ENCODE data around the gene SKAP1. TPM values are rescaled to one million over a fixed set of nuclear protein-coding genes. Genes with fewer than 3 reads are reported as not detected.
A peak's percentile ranks its signal among the peaks of the same experiment; 100 is the strongest.

Gene SKAP1
- total and polyA plus RNA-seq, 4 donors = 4.4 to 36.1 (median 24.7) TPM

GRCh38 chr17:48391444-48391843 is 38.6 kb downstream of the SKAP1 start:
- no peaks in the 10 kb centered on the region for H3K36me3 ChIP-seq (ENCODE audit: control insufficient read depth, insufficient read depth, low read length)
- no peak for DNase-seq (ENCODE audit: low read depth in 4 of 6, low spot score in 6 of 6)
- no CpG with 5 or more reads among the region's 1 CpG for WGBS (ENCODE audit: insufficient coverage)
- H3K27me3 ChIP-seq (ENCODE audit: control insufficient read depth, insufficient read depth, low read length) = no peaks in the 10 kb centered on the region
- no peak overlapping the region for H3K27ac ChIP-seq (ENCODE audit: low read depth, low read length)
- H3K9me3 ChIP-seq (ENCODE audit: control insufficient read depth, insufficient read depth, low read length) = no peaks in the 10 kb centered on the region
- peaks cover 4% of the 10 kb centered on the region for H3K4me1 ChIP-seq (ENCODE audit: control insufficient read depth, insufficient read depth, low read length)
- no peak overlapping the region for H3K4me3 ChIP-seq (ENCODE audit: low read depth, low read length)

- no peaks in the 10 kb centered on the region for H3K27me3 ChIP-seq (ENCODE audit: control insufficient read depth, insufficient read depth, low read length)
Observed at GRCh38 chr17:48389903-48390302, 40.1 kb downstream of the SKAP1 start.

GRCh38 chr17:48388955-48389743 is 40.9 kb downstream of the SKAP1 start:
- no peaks in the 10 kb centered on the region for H3K36me3 ChIP-seq (ENCODE audit: control insufficient read depth, insufficient read depth, low read length)
- no peak overlapping the region for H3K27ac ChIP-seq (ENCODE audit: low read depth, low read length)
- H3K27me3 ChIP-seq (ENCODE audit: control insufficient read depth, insufficient read depth, low read length) = no peaks in the 10 kb centered on the region
- H3K9me3 ChIP-seq (ENCODE audit: control insufficient read depth, insufficient read depth, low read length) = no peaks in the 10 kb centered on the region
- DNase-seq (ENCODE audit: low read depth in 4 of 6, low spot score in 6 of 6) = peak in 2 of 6 donors; percentile 47 to 61
- H3K4me1 ChIP-seq (ENCODE audit: control insufficient read depth, insufficient read depth, low read length) = peaks cover 4% of the 10 kb centered on the region
- H3K4me3 ChIP-seq (ENCODE audit: low read depth, low read length) = no peak overlapping the region
- 86% methylated on average over 1 of the region's 5 CpGs for WGBS (ENCODE audit: insufficient coverage)

More at GRCh38 chr17:48389903-48390302, 40.1 kb downstream of the SKAP1 start:
- H3K4me3 ChIP-seq (ENCODE audit: low read depth, low read length) = no peak overlapping the region
- peaks cover 4% of the 10 kb centered on the region for H3K4me1 ChIP-seq (ENCODE audit: control insufficient read depth, insufficient read depth, low read length)
- no peaks in the 10 kb centered on the region for H3K36me3 ChIP-seq (ENCODE audit: control insufficient read depth, insufficient read depth, low read length)
- no peak overlapping the region for H3K27ac ChIP-seq (ENCODE audit: low read depth, low read length)
- DNase-seq (ENCODE audit: low read depth in 4 of 6, low spot score in 6 of 6) = peak in 1 of 6 donors; percentile 10
- H3K9me3 ChIP-seq (ENCODE audit: control insufficient read depth, insufficient read depth, low read length) = no peaks in the 10 kb centered on the region

GRCh38 chr17:48386826-48387225 is 43.2 kb downstream of the SKAP1 start:
- Histone ChIP-seq H3K27me3 (ENCODE audit: control insufficient read depth, insufficient read depth, low read length) (no peaks in the 10 kb centered on the region), H3K9me3 (ENCODE audit: control insufficient read depth, insufficient read depth, low read length) (no peaks in the 10 kb centered on the region), H3K27ac (ENCODE audit: low read depth, low read length) (no peak overlapping the region), H3K36me3 (ENCODE audit: control insufficient read depth, insufficient read depth, low read length) (no peaks in the 10 kb centered on the region), H3K4me3 (ENCODE audit: low read depth, low read length) (no peak overlapping the region), H3K4me1 (ENCODE audit: control insufficient read depth, insufficient read depth, low read length) (no peaks in the 10 kb centered on the region)
- no CpG with 5 or more reads among the region's 1 CpG for WGBS (ENCODE audit: insufficient coverage)
- DNase-seq (ENCODE audit: low read depth in 4 of 6, low spot score in 6 of 6) = peak in 1 of 6 donors; percentile 76

GRCh38 chr17:48385319-48385718 is 44.7 kb downstream of the SKAP1 start:
- H3K9me3 ChIP-seq (ENCODE audit: control insufficient read depth, insufficient read depth, low read length) = no peaks in the 10 kb centered on the region
- WGBS (ENCODE audit: insufficient coverage) = 44% methylated on average over 1 of the region's 1 CpG
- no peaks in the 10 kb centered on the region for H3K4me1 ChIP-seq (ENCODE audit: control insufficient read depth, insufficient read depth, low read length)
- no peaks in the 10 kb centered on the region for H3K27me3 ChIP-seq (ENCODE audit: control insufficient read depth, insufficient read depth, low read length)
- no peak overlapping the region for H3K4me3 ChIP-seq (ENCODE audit: low read depth, low read length)
- H3K27ac ChIP-seq (ENCODE audit: low read depth, low read length) = no peak overlapping the region
- no peaks in the 10 kb centered on the region for H3K36me3 ChIP-seq (ENCODE audit: control insufficient read depth, insufficient read depth, low read length)
- DNase-seq (ENCODE audit: low read depth in 4 of 6, low spot score in 6 of 6) = no peak

- 87% methylated on average over 3 of the region's 3 CpGs for WGBS (ENCODE audit: insufficient coverage)
Observed at GRCh38 chr17:48384164-48384563, 45.9 kb downstream of the SKAP1 start.

GRCh38 chr17:48382989-48383388 is 47.0 kb downstream of the SKAP1 start:
- Histone ChIP-seq H3K27me3 (ENCODE audit: control insufficient read depth, insufficient read depth, low read length) (no peaks in the 10 kb centered on the region), H3K36me3 (ENCODE audit: control insufficient read depth, insufficient read depth, low read length) (no peaks in the 10 kb centered on the region), H3K9me3 (ENCODE audit: control insufficient read depth, insufficient read depth, low read length) (no peaks in the 10 kb centered on the region), H3K4me3 (ENCODE audit: low read depth, low read length) (no peak overlapping the region), H3K27ac (ENCODE audit: low read depth, low read length) (no peak overlapping the region), H3K4me1 (ENCODE audit: control insufficient read depth, insufficient read depth, low read length) (no peaks in the 10 kb centered on the region)
- WGBS (ENCODE audit: insufficient coverage) = no CpG with 5 or more reads among the region's 3 CpGs
- DNase-seq (ENCODE audit: low read depth in 4 of 6, low spot score in 6 of 6) = no peak

More at GRCh38 chr17:48384164-48384563, 45.9 kb downstream of the SKAP1 start:
- H3K4me3 ChIP-seq (ENCODE audit: low read depth, low read length) = no peak overlapping the region
- H3K27ac ChIP-seq (ENCODE audit: low read depth, low read length) = no peak overlapping the region
- no peaks in the 10 kb centered on the region for H3K9me3 ChIP-seq (ENCODE audit: control insufficient read depth, insufficient read depth, low read length)
- no peaks in the 10 kb centered on the region for H3K27me3 ChIP-seq (ENCODE audit: control insufficient read depth, insufficient read depth, low read length)
- H3K36me3 ChIP-seq (ENCODE audit: control insufficient read depth, insufficient read depth, low read length) = no peaks in the 10 kb centered on the region
- no peak for DNase-seq (ENCODE audit: low read depth in 4 of 6, low spot score in 6 of 6)
- no peaks in the 10 kb centered on the region for H3K4me1 ChIP-seq (ENCODE audit: control insufficient read depth, insufficient read depth, low read length)

GRCh38 chr17:48378708-48379392 is 51.2 kb downstream of the SKAP1 start:
- no peaks in the 10 kb centered on the region for H3K36me3 ChIP-seq (ENCODE audit: control insufficient read depth, insufficient read depth, low read length)
- no peaks in the 10 kb centered on the region for H3K9me3 ChIP-seq (ENCODE audit: control insufficient read depth, insufficient read depth, low read length)
- no peak for DNase-seq (ENCODE audit: low read depth in 4 of 6, low spot score in 6 of 6)
- no peak overlapping the region for H3K4me3 ChIP-seq (ENCODE audit: low read depth, low read length)
- H3K4me1 ChIP-seq (ENCODE audit: control insufficient read depth, insufficient read depth, low read length) = no peaks in the 10 kb centered on the region
- no peaks in the 10 kb centered on the region for H3K27me3 ChIP-seq (ENCODE audit: control insufficient read depth, insufficient read depth, low read length)
- WGBS (ENCODE audit: insufficient coverage) = 78% methylated on average over 1 of the region's 3 CpGs
- H3K27ac ChIP-seq (ENCODE audit: low read depth, low read length) = no peak overlapping the region

GRCh38 chr17:48378238-48378637 is 51.8 kb downstream of the SKAP1 start:
- Histone ChIP-seq H3K36me3 (ENCODE audit: control insufficient read depth, insufficient read depth, low read length) (no peaks in the 10 kb centered on the region), H3K27ac (ENCODE audit: low read depth, low read length) (no peak overlapping the region), H3K4me1 (ENCODE audit: control insufficient read depth, insufficient read depth, low read length) (no peaks in the 10 kb centered on the region), H3K9me3 (ENCODE audit: control insufficient read depth, insufficient read depth, low read length) (no peaks in the 10 kb centered on the region), H3K4me3 (ENCODE audit: low read depth, low read length) (no peak overlapping the region), H3K27me3 (ENCODE audit: control insufficient read depth, insufficient read depth, low read length) (no peaks in the 10 kb centered on the region)
- DNase-seq (ENCODE audit: low read depth in 4 of 6, low spot score in 6 of 6) = no peak
- WGBS (ENCODE audit: insufficient coverage) = 84% methylated on average over 3 of the region's 3 CpGs
